ENCODE data around the gene DCUN1D5.

The DCUN1D5 gene

DNA sequence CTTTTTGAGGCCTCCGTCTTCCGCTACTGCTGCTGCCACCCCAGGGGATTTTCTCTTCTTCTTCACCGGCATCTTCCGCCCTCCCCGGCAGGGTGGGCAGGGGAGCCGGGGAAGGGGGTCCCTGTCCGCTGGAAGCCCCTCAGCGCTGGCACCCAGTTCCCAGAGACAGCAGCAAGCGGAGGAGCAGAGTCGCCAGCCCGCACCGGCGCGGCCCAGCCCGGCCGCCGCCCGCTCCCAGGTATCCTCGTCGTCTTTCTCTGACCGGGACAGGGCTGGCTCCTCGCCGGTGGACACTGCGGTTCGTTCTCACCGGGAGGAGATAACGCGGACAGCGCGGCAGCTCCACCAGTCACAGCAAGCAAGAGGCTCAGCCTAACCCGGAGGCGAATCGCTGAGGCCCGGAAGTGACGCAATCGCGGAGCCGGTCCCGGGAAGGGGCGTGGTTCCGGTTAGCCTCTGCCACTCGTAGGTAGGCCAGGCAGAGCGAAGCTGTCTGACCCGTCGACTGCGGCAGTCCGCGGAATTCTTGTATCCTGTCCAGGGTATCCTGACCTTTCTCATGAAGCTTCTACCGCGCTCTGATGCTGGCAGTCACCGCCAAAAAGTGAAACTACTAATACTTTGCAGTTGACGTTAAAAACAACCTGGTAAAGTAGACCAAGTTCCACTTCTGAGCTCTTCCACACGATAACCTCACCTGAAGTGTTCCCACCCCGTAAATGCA lies at the start of gene DCUN1D5:
Gene DCUN1D5 (minus strand): TSS at position 360 of the 724 bp plus-strand sequence. CDS start 288 bp downstream, at position 72.
- peak; percentile 93 for DNase-seq

DNA sequence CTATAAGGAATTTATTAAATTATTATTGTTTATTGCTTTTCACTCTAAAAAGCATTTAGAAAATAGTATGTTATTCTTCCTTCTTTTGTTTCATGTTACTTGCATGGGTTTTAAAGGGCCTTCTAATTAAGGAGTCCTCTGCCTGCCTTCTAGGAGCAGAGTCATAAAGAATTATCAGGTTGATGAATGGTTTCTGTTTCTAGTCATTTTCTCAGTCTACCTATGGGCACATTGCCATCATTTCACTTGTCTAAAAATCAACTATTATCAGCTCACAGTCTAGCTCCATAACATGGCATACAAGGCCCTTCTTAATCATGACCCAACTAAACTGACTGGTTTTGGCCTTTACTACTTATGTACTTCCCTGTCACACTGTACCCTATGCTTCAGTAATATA lies 33.5 kb upstream of the DCUN1D5 start:
- no peak for DNase-seq

DNA sequence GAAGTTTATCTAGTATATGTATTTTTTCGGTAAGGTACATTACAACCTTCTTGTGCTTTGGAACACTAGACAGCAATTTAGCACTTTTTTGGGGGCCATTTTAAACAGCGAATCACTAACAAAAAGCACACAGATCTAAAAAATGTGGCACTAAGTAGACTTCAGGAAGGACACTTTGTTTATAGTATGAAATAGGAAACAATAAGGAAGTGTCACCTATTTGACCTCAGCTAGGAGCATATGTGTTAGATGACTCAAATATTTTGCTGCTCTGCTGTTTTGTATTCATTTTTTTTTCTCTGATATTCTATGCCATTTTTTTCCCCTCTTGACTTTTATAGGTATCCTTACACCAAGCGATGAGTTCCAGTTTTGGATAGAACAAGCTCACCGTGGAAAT lies 22.9 kb upstream of the DCUN1D5 start:
- DNase-seq: no peak

DNA sequence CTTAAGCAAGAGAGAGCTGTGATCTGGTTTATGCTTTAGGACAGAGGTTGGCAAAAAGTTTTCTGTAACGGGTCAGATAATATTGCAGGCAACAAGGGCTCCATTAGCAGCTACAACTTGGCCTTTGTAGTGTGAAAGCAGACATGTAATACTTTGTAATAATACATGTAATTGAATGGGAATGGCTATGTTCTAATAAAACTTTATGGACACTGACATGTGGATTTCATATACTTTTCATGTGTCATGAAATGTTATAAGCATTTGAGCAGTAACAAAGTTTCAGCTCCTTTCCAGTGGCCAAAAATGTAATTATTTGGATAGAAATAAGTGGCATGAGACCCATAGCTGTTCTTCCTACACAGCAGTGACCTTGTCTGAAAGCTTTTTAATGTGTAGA lies 20.4 kb upstream of the DCUN1D5 start:
- DNase-seq: no peak

DNA sequence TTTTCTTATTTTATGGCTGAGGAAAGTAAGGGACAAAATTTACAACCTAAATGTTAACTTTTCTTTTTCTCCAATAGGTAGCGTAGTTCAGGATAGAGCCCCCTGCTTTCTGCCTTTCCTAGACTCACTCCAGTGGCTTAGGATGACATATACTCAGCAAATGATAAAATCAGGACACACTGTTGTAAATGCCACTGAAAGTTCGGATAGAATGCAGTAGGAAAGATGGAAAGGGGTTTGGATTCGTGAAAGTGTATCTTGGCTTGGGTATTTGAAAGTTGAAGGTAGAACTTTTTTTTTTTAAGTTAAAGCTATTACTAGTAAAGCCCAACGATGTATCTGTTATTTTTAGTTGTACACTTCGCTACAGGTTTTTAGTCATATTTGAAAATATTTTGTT lies 19.4 kb upstream of the DCUN1D5 start:
- DNase-seq: no peak

DNA sequence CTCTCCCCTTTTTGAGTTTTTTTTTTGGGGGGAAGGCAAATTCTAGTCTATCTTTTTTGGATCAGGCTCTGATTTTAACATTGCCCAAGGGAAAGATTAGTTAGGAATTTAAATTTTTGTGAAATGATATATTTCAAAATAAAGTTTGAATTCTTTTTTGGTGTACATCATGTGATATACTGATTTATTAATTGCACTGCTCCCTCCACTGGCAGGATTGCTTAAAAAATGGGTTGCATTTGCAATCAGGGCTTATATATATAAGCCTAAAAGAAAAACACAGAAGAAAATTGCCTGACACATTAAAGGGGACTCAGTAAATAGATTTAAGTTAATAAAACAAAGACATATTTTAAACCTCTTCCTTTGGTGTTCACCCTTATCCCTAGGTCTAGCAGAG lies 18.4 kb upstream of the DCUN1D5 start:
- no peak for DNase-seq

DNA sequence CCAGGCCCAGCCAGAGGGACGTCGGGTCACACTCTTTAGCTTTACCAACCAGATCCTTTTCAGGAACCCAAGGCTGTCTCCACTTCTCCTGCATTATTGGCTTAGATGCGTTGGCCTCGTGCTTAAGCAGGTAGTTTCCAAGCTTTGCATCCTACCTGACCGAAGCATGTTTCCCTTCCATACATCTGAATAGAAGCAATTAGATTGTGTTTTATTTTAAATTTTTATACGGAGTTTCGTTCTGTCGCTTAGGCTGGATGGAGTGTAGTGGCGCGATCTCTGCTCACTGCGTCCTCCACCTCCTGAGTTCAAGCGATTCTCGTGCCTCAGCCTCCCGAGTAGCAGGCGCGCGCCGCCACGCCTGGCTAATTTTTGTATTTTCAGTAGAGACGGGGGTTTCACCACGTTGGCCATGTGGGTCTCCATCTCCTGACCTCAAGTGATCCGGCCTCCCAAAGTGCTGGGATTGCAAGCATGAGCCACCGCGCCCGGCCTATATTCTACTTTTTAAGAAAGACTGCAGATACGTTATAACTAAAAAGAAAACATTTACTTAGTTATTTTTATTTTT lies 17.9 kb upstream of the DCUN1D5 start:
- DNase-seq: peak in 1 of 2 donors; percentile 4

DNA sequence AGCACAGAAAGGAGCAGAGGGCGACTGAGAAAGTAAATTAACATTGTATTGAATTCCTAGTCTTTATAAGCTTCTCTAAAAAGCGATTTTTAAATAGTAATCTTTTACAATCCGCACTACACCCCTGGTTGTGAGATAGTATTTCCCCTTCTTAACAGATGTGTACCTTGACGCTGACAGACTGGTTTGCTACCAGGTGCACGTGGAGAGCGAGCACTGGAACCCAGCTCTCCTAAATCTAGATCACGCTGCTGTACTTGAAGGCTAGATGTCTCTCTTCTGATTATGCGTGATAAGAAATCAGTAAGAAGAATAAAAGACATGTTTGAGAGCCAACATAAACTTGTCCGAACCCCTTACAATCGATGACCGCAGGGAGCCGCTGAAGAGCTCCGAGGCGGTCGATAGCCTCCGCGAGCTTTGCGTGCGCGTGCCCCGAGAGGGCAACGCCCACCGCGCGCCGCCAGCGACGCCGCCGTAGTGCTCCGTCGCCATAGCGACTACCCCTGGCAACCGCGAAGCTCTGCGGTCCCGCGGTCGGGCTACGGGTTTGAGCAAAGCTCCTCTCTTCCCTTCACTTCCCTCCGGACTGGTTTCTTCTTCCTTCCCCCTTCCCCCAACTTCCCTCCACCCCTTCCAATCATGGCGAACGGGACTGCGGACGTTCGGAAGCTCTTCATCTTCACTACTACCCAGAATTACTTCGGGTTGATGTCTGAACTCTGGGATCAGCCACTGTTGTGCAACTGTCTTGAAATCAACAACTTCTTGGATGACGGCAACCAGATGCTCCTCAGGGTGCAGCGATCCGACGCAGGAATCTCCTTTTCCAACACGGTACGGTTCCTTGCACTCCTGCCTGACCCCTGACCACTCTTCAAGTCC lies 17.2 kb upstream of the DCUN1D5 start, which contains the start of gene DYNC2H1:
Gene DYNC2H1 (plus strand): TSS at position 494 of the 885 bp plus-strand sequence. CDS start 149 bp downstream, at position 643.
- DNase-seq: peak; percentile 80 to 81

DNA sequence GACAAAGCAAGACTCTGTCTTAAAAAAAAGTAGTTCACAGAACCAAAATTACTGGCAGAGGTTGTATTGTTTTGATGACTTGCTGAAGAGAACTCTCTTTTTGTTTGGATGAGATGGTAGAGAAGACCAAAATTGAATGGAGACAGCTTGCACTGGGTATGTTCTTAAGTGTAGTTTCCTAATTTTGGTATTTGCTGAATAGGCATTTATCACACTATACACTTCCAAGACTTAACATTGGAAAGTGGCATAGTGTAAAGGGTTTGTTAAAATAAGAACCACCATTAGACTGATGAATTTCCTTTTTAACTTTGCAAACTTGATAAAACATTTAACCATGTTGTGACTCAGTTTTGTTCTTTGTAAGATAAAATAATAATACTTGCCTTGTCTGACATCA lies 5.3 kb upstream of the DCUN1D5 start:
- DNase-seq: no peak

DNA sequence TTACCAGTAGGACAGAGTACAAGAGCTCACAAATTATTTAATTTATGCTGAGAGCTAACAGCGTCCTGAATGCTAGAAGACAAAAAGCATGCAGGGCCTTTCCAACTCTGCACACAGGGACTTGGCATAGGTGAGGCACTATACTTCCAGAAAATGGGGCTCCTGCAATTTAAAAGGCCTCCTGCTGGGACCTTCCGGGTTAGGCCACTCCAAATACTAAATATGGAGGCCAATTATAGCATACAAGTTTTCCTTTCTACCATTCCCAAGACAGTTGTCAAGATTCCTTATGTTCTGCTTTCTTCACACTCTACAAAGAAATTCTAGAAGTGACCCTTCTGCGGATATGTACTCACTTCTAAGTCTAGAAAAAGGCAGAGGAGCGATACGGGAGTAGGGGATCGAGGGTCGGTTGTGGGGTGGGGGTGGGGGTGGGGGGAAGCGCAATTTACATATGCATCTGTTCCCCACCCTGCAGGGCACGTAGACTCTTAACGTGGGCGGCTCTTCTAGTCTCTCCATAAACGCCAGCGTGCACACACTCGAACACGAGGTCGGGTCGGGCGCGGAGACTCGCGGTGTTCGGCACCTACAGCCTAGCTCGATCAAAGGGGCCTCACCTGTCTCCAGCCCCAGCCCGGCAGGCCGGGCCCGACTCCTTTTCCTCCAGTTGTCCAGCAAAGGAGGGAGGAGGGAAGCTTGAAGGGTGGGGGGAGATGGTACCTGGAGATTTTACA lies 728 bp downstream of the DCUN1D5 start:
- DNase-seq: peak; percentile 28 to 33

DNA sequence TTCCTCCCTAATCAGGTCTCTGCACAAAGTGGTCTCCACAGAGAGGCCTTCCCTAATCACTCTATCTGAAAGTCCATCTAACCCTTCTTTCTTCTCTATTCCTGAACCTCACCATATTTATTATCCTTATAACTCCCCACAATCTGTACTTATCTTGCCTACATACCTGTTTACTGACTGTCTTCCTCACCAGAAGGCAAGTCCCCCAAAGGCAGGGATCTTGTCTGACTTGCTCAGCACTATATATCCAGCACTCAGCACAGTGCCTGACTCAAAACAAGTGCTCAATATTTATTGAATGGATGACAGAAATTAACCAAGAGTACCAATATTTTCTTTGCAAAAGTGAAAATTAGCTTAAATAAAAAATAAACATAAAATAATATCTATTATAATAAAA lies 5.5 kb downstream of the DCUN1D5 start:
- no peak for DNase-seq

DNA sequence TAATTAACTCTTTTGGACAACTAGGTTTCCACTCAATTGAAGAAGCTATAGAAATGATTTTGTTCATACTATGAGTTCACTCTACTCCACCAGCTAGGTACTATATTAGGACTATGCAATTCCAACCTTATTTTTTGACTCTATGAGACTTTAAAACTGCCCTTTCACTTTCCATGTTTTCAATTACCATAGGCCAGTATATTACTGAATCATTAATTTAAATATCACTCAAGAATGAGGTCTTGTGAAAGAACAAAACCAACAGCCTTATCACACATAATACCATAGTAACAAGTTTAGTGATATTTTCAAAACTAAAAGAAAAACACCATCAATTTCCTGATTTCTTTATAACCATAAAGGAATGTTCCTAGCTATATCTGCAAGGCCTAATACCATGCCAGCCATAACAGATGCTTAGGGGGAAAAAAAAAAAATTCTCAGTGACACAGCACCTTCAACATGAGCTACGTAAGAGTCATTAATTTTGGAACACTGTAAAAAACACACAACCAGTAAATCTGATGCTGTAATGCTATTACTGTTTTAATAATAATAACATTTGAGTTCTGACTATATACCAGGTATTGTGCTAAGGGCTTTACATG lies 6.1 kb downstream of the DCUN1D5 start:
- no peak for DNase-seq

DNA sequence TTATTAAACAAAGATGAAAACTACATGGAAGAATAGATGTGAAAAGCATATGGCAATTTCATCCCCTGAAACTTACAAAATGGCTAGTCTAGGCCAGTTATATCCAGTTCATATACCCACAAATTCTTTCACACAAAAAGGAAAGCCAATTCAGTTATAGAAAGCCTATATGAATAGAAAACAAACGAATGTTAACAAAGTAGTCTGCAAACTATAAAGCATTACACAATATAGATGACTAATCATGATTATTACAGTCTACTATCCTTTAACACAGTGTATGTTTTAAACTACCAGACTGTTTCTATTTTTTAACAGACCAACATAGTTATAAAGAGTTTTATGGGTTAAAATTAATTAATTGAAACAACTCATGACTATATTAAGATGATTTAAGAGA lies 12.1 kb downstream of the DCUN1D5 start:
- no peak for DNase-seq

DNA sequence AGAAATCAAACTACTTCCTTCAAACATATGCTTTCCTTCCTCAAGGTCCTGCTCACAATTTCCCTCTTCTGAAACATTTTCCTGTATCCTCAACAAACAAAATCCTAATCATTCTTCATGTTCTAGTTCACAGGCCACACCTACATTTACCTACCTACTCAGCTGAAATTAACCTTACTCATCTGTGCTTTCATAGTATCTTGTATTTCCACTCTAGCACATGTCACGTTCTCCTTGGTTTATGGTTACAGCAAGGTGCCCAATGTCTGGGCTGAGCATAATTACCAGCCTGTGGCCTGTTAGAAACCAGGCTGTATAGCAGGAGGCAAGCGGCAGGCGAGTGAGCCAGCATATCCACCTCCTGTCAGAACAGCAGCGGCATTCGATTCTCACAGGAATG lies 13.2 kb downstream of the DCUN1D5 start:
- no peak for DNase-seq

DNA sequence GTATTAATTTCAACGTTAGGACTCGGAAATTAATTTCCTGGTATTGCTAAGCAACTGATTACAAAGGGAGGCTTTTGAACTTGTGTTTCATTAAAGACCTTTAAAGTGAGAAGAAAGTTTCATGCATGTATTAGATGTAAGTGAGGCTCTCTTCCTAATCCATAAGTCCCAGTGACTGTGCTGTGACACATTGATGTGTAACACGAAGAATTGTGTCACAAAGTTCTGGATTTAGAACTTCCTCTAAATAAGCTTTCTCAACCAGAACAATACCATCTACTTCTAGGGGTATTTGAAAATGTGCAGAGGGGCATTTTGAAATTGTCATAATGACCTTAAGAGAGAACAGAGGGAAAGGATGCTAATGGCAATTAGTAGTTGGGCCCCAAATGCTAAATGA lies 14.4 kb downstream of the DCUN1D5 start:
- DNase-seq: no peak

DNA sequence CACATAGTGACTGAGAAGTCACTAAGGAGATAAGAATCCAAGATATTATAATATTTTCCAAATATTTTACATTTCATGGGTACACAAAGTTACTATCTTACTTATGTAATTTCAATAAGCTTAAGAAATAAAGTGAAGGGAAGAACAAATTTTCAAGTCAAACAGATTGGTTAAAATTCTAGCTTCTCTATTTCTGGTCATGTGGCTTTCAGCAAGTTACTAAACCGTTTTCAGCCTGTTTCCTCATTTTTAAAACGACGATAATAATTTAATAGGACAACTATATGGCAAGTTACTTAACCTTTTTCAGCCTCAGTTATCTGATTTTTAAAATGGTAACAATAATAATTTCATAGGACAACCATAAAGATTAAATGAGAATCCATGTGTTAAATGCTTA lies 15.6 kb downstream of the DCUN1D5 start:
- no peak for DNase-seq

DNA sequence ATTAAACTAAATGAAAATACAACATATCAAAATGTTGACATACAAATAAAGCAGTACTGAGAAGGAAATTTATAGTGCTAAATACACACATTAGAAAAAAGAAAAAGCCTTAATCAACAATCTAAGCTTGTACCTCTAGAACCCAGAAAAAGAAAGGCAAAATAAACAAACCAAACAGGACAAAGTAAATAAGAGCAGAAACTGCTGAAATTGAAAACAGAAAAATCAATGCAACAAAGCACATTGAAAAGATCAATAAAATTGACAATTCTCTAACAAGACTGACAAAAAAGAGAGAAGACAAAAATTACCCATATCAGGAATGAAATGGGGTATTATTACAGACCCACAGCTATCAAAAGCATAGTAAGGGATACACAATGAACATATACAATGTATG lies 21.0 kb downstream of the DCUN1D5 start:
- DNase-seq: no peak

DNA sequence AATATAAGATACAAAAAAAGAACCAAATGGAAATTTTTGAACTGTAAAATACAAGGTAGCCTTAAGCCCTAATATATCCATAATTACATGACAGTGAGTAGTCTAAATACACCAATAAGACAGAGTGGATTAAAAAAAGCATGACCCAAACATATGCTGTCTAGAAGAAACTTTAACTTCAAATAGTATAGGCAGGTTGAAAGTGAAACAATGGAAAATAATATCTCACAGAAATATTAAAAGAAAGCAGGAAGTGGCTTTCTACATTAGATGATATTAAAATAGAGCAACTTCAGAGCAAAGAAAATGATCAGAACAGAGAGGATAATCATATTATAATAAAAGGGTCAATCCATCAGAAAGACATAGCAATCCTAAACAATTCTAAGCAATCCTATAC lies 21.8 kb downstream of the DCUN1D5 start:
- DNase-seq: no peak

DNA sequence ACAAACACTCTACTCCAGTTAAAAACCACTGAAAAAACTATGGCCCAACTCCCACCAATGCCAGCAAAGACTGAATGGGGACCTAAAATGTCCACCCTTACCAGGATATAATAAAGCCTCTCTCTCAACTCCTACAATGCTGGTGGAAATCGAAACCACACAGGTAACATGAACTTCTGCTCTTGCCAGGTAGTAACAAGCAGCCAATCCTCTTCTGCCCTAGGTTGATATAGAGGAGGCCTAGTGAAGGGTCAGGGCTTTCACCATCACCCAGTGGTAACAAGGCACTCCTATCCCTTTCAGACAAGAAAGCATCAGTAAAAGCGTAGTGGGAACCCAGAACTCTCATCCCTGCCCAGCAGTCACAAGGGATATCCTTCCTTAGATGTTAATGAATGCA lies 22.6 kb downstream of the DCUN1D5 start:
- no peak for DNase-seq

DNA sequence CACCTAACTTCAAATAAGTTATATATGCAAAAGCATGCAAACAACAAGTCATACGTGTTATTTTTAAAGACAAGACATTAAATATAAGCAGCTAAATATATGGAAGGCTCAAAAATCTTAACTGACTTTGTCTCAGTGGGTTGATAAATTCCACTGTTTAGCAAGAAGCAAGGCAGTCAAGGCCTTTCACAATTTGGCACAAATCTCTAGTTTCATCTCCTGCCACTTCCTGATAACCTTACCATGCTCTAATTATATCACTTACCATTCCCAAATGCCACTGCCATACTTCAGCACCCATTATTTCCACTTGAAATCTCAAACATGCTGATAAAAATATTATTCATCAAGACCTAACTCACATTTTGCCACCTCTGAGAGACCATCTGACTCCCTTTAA lies 24.8 kb downstream of the DCUN1D5 start:
- no peak for DNase-seq

DNA sequence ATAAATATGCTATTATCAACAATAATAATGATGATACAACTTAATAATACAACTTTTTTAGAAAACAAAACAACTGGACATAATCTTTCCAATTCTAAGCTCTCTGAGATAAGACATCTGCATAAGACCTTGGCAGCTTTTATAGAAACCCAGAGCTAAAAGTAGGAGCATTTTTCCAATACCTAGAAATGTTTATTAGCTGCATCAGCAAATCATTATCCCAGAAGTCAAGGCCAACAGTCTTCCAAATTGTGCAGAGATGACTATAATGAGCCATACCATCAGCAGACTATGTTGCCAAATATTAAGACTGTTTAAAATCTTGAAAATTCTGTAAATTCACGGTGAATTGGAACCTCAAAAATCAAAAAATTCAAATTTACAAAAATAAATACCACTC lies 30.3 kb downstream of the DCUN1D5 start:
- no peak for DNase-seq

DNA sequence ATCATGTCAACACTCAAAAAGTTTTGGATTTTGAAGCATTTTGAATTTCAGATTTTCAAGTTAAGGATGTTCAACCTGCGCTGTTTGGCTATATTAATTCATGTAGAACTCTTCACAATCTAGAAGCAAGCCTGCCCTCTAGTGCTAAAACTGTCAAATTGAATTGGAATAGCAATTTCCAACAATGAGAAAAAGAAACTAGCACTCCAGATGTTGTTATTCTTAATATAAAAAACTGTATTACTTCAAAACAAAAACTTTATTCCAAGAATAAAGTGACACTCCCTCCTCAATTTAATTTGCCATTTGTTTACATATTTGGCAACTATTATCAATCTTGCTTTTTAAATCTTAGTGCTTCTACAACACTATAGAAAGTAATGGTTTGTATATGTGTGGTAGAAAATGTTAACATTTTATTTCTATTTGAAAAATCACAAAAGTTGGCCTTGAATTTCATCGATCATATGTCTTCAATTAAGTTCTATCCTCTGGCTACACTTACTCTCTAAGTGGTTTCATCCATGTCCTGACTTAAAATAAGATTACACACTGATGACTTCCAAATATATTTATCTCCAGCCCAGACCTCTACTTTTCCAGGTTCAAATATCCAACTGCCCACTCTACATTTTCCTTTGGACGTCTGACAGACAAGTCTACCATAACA lies 36.6 kb downstream of the DCUN1D5 start:
- DNase-seq: no peak
